OCI-LY1 (cell line): ENCODE data around the gene FRS2.

Experiments used
- H2AFZ ChIP-seq: fragments of 200-600 bp; sonication (generic), shearing (Covaris generic); 2 replicates; pipeline ENCODE4 v1.6.0; 2014; ENCODE audit warnings: antibody characterized with exemption, mild to moderate bottlenecking, low read length
- H3F3A ChIP-seq: fragments of 200-600 bp; sonication (generic), shearing (Covaris generic); 2 replicates; pipeline ENCODE4 v1.6.0; 2014; ENCODE audit warnings: mild to moderate bottlenecking, antibody characterized with exemption, low read length, moderate library complexity; ENCODE audit not compliant: insufficient read depth
- H3K27ac ChIP-seq: fragments of 200-600 bp; sonication (generic); 2 replicates; pipeline ENCODE4 v1.5.1; 2014; ENCODE audit warnings: low read length, mixed run types, mild to moderate bottlenecking, low read depth; ENCODE audit not compliant: poor library complexity, severe bottlenecking
- H3K27me3 ChIP-seq: fragments of 200-600 bp; sonication (generic); 2 replicates; pipeline ENCODE4 v1.6.0; 2014; ENCODE audit warnings: antibody characterized with exemption, mild to moderate bottlenecking, low read length, moderate library complexity; ENCODE audit not compliant: insufficient read depth
- H3K36me3 ChIP-seq: fragments of 200-600 bp; sonication (generic); 2 replicates; pipeline ENCODE4 v1.6.1; 2014; ENCODE audit warnings: mild to moderate bottlenecking, antibody characterized with exemption, low read length, moderate library complexity, mixed read lengths; ENCODE audit not compliant: insufficient read depth
- H3K4me1 ChIP-seq: fragments of 200-600 bp; sonication (generic); 2 replicates; pipeline ENCODE4 v1.5.1; 2014; ENCODE audit warnings: mild to moderate bottlenecking, low read length, moderate library complexity; ENCODE audit not compliant: insufficient read depth, severe bottlenecking
- H3K4me2 ChIP-seq: fragments of 200-600 bp; sonication (generic), shearing (Covaris generic); 2 replicates; pipeline ENCODE4 v1.6.1; 2014; ENCODE audit warnings: low read length
- H3K4me3 ChIP-seq: fragments of 200-600 bp; sonication (generic); 2 replicates; pipeline ENCODE4 v1.5.1; 2014; ENCODE audit warnings: low read length, low read depth, mild to moderate bottlenecking, mixed read lengths; ENCODE audit not compliant: poor library complexity, severe bottlenecking
- H3K79me2 ChIP-seq: fragments of 200-600 bp; shearing (Covaris generic); 2 replicates; pipeline ENCODE4 v1.6.1; 2016; ENCODE audit warnings: mixed run types, low read length, mixed read lengths; ENCODE audit not compliant: insufficient read depth
- H3K9ac ChIP-seq: fragments of 200-600 bp; sonication (generic), shearing (Covaris generic); 2 replicates; pipeline ENCODE4 v1.6.1; 2014; ENCODE audit warnings: mild to moderate bottlenecking, low read length, mixed read lengths
- H3K9me2 ChIP-seq: fragments of 200-600 bp; sonication (generic), shearing (Covaris generic); 2 replicates; pipeline ENCODE4 v1.6.1; 2014; ENCODE audit warnings: low read depth, mild to moderate bottlenecking, low read length, mixed read lengths
- H3K9me3 ChIP-seq: fragments of 200-600 bp; shearing (Covaris generic); 2 replicates; pipeline ENCODE4 v1.6.1; 2014; ENCODE audit warnings: low read length, mixed read lengths
- H4K20me1 ChIP-seq: fragments of 200-600 bp; sonication (generic), shearing (Covaris generic); 2 replicates; pipeline ENCODE4 v1.6.0; 2016; ENCODE audit warnings: mild to moderate bottlenecking, low read length; ENCODE audit not compliant: insufficient read depth
- EZH2 ChIP-seq: fragments of 200-600 bp; sonication (generic), shearing (Covaris generic); IDR thresholded peaks from 2 replicates; pipeline ENCODE4 v1.8.0; 2017; ENCODE audit warnings: borderline replicate concordance, mixed run types, mild to moderate bottlenecking, antibody characterized with exemption, low read length, moderate library complexity, mixed read lengths
- TF ChIP-seq, protein P1 (sequence below): fragments of 200-600 bp; sonication (generic), shearing (Covaris generic); IDR thresholded peaks from 2 replicates; pipeline ENCODE4 v1.5.1; 2017; ENCODE audit warnings: mild to moderate bottlenecking, antibody characterized with exemption, low read length, moderate library complexity, mixed read lengths

FRS2 gene

DNA sequence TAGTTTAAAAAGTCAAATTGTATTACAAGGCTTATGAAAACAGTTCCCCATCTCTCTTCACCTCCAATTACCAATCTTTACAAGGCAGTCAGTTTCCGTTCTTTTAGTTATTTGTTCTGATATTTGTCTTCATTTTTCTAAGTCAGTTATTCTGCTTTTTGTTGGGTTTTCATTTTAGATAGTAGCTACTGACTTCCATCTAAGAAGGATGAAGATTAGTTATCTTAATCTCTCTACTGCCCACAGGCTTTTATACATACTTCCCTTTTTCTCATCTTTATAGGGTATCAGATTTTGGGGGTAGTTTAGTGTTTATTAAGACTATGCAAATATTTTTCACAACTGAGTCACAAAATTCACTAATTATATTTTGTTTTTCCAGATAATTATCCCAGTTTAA lies 38.4 kb downstream of the FRS2 start:
- no peaks in the 10 kb centered on the region for H3K36me3 ChIP-seq
- no peaks in the 10 kb centered on the region for H4K20me1 ChIP-seq
- H3K27me3 ChIP-seq: no peaks in the 10 kb centered on the region
- no peak overlapping the region for H3K4me2 ChIP-seq
- H3K9ac ChIP-seq: no peak overlapping the region
- no peak for TF ChIP-seq EZH2
- TF ChIP-seq, protein P1, sequence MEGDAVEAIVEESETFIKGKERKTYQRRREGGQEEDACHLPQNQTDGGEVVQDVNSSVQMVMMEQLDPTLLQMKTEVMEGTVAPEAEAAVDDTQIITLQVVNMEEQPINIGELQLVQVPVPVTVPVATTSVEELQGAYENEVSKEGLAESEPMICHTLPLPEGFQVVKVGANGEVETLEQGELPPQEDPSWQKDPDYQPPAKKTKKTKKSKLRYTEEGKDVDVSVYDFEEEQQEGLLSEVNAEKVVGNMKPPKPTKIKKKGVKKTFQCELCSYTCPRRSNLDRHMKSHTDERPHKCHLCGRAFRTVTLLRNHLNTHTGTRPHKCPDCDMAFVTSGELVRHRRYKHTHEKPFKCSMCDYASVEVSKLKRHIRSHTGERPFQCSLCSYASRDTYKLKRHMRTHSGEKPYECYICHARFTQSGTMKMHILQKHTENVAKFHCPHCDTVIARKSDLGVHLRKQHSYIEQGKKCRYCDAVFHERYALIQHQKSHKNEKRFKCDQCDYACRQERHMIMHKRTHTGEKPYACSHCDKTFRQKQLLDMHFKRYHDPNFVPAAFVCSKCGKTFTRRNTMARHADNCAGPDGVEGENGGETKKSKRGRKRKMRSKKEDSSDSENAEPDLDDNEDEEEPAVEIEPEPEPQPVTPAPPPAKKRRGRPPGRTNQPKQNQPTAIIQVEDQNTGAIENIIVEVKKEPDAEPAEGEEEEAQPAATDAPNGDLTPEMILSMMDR: no peak
- H3K4me3 ChIP-seq: no peak overlapping the region
- H3K4me1 ChIP-seq: peaks cover 19% of the 10 kb centered on the region
- H3K9me2 ChIP-seq: no peaks in the 10 kb centered on the region
- H2AFZ ChIP-seq: no peak overlapping the region
- H3K27ac ChIP-seq: no peak overlapping the region
- H3F3A ChIP-seq: no peaks in the 10 kb centered on the region
- peaks cover 40% of the 10 kb centered on the region for H3K79me2 ChIP-seq
- H3K9me3 ChIP-seq: no peaks in the 10 kb centered on the region

DNA sequence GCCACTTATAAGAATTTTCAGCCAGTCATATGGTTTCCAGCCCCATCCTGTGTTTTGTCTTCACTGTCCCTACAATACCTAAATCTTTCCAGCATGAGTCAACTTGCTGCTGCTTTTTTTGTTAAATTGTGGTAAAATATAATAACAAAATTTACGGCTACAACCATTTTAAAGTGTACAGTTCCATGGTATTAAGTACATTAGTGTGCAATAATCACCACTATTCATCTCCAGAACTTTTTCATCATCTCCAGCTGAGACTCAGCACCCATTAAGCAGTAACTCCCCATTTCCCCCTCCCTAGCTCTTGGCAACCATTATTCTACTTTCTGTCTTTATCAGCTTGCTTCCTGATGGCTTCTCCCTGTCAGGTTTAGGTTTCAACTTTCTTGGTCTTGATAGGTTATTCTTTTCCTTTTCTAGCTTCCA lies 39.1 kb downstream of the FRS2 start:
- Histone ChIP-seq H3K79me2 (peaks cover 40% of the 10 kb centered on the region), H3K4me3 (no peak overlapping the region), H3K27ac (no peak overlapping the region), H3K4me2 (no peak overlapping the region), H3F3A (no peaks in the 10 kb centered on the region), H3K9me2 (no peaks in the 10 kb centered on the region), H3K36me3 (no peaks in the 10 kb centered on the region), H3K9ac (no peak overlapping the region), H4K20me1 (no peaks in the 10 kb centered on the region), H3K27me3 (no peaks in the 10 kb centered on the region), H3K4me1 (peaks cover 19% of the 10 kb centered on the region), H2AFZ (no peak overlapping the region), H3K9me3 (no peaks in the 10 kb centered on the region)
- TF ChIP-seq EZH2: no peak
- TF ChIP-seq, protein P1: no peak

DNA sequence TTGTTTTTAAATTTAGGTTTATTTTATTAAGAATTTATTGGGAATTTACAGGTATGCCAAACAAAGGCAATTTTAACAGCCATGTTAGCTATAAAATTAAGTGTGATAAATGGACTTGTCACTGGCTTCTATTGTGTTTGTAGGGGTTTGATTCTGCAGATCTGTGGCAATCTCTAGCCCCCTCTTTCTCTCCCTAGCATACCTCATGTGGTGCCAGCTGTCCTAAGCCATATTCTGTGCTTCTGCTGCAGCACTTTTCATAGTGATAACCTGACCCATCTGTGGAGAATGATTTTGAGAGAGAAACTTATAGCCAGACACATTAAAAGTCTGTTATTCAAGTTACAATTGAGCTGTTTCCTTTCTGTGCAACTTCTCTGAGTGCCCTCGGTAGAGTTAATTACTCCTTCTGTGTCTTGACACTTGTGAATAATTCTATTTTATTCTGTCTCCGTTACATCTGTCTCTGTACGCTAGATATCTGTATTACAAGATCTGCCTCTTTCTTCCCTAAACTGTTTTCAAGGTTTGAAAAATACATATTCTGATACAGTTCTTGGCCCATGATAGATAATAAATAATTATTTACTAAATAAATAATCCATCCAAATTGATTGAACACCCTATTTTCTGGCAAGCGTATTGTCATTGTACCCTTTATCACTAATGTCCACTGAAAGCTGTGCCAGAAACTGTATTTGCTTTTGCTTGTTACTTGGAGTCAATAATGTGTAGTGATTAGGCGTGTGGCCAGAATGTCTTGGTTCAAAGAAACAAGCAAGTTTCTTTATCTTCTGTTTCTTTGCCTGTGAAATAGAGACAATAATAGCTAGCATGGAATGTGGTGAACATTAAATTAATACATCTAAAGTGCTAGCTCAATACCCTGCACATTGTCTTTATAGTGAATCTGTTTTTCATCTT lies 40.0 kb downstream of the FRS2 start:
- no peaks in the 10 kb centered on the region for H3K27me3 ChIP-seq
- no peaks in the 10 kb centered on the region for H3F3A ChIP-seq
- H2AFZ ChIP-seq: no peak overlapping the region
- no peak overlapping the region for H3K4me2 ChIP-seq
- H3K4me3 ChIP-seq: no peak overlapping the region
- H3K9me3 ChIP-seq: no peaks in the 10 kb centered on the region
- TF ChIP-seq, protein P1: no peak
- no peak for TF ChIP-seq EZH2
- H3K36me3 ChIP-seq: no peaks in the 10 kb centered on the region
- H3K4me1 ChIP-seq: peaks cover 23% of the 10 kb centered on the region
- H4K20me1 ChIP-seq: no peaks in the 10 kb centered on the region
- peaks cover 43% of the 10 kb centered on the region for H3K79me2 ChIP-seq
- H3K9ac ChIP-seq: no peak overlapping the region
- H3K9me2 ChIP-seq: no peaks in the 10 kb centered on the region
- no peak overlapping the region for H3K27ac ChIP-seq
